ENCODE data around the gene PRM2.

Gene PRM2

DNA sequence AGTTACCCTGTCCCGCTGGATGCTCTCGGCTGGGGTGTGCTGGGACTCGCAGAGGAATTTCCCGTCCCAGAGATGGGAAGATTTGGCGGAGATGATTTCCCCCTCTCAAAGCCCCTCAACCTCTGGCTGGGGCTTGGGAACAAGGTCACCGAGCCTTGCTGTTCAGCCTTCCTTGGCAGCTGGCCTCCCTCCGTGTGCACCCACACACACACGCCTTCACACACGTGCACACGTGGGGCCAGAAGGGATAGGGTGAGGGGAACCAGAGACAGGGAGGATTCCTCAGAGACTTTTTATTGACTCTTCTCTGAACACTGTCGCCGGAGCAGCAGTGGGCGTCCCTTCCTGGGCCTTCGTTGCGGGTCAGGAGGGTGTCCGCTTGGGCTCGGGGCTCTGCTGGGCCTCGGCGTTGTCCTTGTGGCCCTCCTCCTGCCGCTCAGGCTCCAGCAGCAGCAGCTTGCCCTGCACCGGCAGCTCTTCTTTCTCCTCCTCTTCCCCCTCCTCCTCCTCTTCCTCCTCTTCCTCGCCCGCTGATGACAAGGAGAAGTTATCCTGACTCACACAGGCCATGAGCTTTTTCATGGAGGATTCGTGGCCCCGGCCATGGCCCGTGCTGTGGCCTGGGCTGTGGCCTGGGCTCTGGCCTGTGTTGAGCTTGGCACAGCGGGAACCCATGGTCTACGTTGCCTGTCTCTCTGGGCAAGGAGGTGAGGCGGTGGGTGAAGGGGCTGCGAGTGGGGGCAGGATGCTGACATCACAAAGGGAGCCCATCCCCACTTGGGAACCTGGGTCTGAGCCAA is 3.2 kb downstream of the PRM2 start, which contains the start of gene PRM3:
PRM3 (minus strand) TSS at position 709 of the 800 bp plus-strand sequence; CDS start at position 675, 34 bp downstream.
- no peaks in the 10 kb centered on the region for H4K20me1 ChIP-seq

DNA sequence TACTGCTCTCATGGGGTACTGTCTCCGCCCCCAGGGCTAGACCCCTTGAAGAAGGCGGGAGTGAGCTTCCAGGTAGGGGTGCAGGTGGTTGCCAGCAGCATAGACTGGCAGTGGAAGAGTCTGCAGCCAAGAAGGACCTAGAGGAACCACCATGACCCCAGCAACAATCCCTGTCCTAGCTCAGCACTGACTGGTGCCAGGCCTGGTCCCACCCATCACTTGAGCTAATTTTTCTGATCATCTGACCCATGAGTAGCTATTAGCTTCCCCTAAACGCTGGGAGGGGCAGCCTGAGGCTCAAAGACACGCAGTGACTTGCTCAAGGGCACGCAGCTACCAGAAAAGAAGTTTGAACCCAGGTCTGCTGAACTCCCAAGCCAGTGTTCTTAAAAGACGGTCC is 3.8 kb downstream of the PRM2 start:
- Histone ChIP-seq H3K4me2 (no peak overlapping the region), H3K27ac (no peak overlapping the region), H3K9ac (no peak overlapping the region), H3K4me3 (no peak overlapping the region), H3K27me3 (no peaks in the 10 kb centered on the region), H3K4me1 (no peaks in the 10 kb centered on the region), H4K20me1 (no peaks in the 10 kb centered on the region), H3K9me3 (replicated peaks in 1 of 11) (no peaks in the 10 kb centered on the region), H3K36me3 (no peaks in the 10 kb centered on the region)
- TF ChIP-seq Cebpa-rat (IDR thresholded peaks at IDR 0.05), result no peak

More for the DNA sequence above, 3.2 kb downstream of the PRM2 start, which contains the start of gene PRM3:
- Histone ChIP-seq H3K4me2 (no peak within 1 kb of the TSS), H3K27ac (no peak within 1 kb of the TSS), H3K27me3 (no peaks in the 10 kb centered on the region), H3K4me1 (no peaks in the 10 kb centered on the region), H3K9me3 (replicated peaks in 1 of 11) (no peaks in the 10 kb centered on the region), H3K4me3 (no peak within 1 kb of the TSS), H3K9ac (no peak within 1 kb of the TSS), H3K36me3 (no peaks in the 10 kb centered on the region)
- TF ChIP-seq Cebpa-rat (IDR thresholded peaks at IDR 0.05), result no peak

DNA sequence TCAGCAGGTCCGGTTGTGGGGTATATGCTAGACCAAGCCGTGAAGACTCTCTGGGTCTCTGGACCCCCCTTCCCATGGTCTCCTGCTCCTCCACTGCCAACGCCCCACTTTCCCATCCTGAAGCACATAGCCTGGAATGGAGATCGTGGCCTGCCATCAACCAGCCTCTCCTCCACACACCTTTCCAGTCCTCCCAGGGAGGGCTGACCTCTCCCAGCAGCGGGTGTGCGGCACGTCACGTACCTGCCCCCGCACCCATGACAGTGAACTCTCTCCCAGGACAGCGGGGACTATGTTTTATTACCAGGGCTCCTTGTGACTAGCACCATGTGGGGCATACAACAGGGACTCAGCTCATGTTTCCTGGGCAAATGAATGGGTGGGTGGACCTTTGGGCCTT is 4.7 kb downstream of the PRM2 start:
- H3K4me2 ChIP-seq, result no peak overlapping the region

DNA sequence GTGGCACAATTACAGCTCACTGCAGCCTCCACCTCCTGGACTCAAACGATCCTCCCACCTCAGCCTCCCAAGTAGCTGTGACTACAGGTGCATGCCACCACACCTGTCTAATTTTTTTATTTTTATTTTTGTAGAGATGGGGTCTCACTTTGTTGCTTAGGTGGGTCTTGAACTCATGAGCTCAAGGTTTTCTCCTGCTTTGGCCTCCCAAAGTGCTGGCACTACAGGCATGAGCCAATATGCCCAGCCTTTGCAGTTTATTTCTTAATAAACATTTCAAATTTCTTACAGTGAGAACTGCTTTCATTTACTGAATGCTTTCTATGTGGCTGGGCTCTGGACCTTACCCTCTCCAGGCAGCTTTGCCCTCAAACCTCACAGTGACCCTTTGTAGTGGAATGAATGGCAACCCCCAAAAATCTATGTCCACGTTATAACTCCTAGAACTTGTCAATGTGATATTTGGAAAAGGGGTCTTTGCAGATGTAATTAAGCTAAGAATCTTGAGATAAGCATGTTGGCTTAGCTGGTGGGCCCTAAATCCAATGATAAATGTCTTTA is 5.6 kb downstream of the PRM2 start:
- H3K4me3 ChIP-seq, result no peak overlapping the region
- H3K4me1 ChIP-seq, result peaks cover 0 to 7% (median 2%) of the 10 kb centered on the region in 10 experiments; a peak in 6 of 20 replicates
- H3K4me2 ChIP-seq, result no peak overlapping the region
- H3K27ac ChIP-seq, result no peak overlapping the region
- no peaks in the 10 kb centered on the region for H3K27me3 ChIP-seq
- no peaks in the 10 kb centered on the region for H3K36me3 ChIP-seq
- no peak overlapping the region for H3K9ac ChIP-seq
- H4K20me1 ChIP-seq, result no peaks in the 10 kb centered on the region
- no peaks in the 10 kb centered on the region for H3K9me3 ChIP-seq (replicated peaks in 1 of 11)
- TF ChIP-seq Cebpa-rat (IDR thresholded peaks at IDR 0.05), result no peak

More for the DNA sequence above, 4.7 kb downstream of the PRM2 start:
- H3K9me3 ChIP-seq (replicated peaks in 1 of 11), result no peaks in the 10 kb centered on the region
- no peak overlapping the region for H3K4me3 ChIP-seq
- H3K36me3 ChIP-seq, result no peaks in the 10 kb centered on the region
- H3K4me1 ChIP-seq, result peaks cover 0 to 6% (median 0%) of the 10 kb centered on the region in 10 experiments; a peak in 5 of 20 replicates
- H3K27me3 ChIP-seq, result no peaks in the 10 kb centered on the region
- no peaks in the 10 kb centered on the region for H4K20me1 ChIP-seq
- no peak overlapping the region for H3K9ac ChIP-seq
- no peak for TF ChIP-seq Cebpa-rat (IDR thresholded peaks at IDR 0.05)
- H3K27ac ChIP-seq, result no peak overlapping the region

DNA sequence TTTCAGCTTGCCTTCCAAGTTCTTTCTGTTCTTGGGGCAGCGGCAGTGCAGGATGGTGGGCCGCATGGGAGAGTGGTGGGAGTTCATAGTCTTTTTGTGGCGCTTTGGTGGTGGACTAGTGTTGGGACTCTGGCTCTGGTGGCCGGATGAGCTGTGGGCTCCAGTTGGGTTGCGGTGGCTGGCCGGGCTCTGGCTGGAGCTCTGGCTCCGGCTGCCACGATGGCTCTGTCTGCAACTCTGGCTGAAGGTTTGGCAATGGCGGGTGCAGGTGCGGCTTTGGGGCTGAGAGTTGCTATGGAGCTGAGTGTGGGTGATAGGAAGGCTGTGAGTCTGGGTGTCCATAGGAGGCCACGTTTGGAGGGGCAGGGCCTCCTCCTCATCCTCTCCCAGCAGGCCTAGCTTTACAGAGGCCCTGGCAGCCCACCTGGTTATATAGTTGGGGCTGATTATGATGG is 7.3 kb downstream of the PRM2 start, which contains the start of gene TNP2:
TNP2 (minus strand) TSS at position 405 of the 455 bp plus-strand sequence; CDS start at position 342, 63 bp downstream.
- Histone ChIP-seq H3K9ac (no peak within 1 kb of the TSS), H3K27me3 (no peaks in the 10 kb centered on the region), H3K4me2 (no peak within 1 kb of the TSS), H3K4me3 (no peak within 1 kb of the TSS), H3K9me3 (replicated peaks in 1 of 11) (no peaks in the 10 kb centered on the region), H3K4me1 (peaks cover 5 to 20% (median 14%) of the 10 kb centered on the region in 10 experiments), H3K36me3 (no peaks in the 10 kb centered on the region), H4K20me1 (no peaks in the 10 kb centered on the region), H3K27ac (no peak within 1 kb of the TSS)
- TF ChIP-seq Cebpa-rat (IDR thresholded peaks at IDR 0.05), result no peak

DNA sequence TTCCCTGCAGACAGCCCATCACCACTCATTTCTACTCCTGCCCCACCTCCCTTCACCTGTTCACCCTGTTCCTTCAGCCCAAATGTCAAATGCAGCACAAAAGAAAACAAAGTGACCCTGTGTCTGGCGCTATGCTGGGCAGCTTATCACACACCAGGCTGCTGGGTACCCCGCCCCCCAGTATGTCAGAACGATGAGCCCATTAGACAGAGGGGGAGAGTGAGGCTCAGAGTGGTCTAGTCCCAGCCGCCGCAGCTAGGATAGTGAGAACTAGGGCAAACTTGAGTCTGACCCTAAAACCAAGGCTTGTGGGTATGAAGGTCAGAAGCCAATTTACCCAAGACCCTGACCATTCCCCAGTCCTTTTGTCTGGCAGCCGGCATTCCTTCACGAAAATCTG is 11.2 kb downstream of the PRM2 start:
- no peak overlapping the region for H3K27ac ChIP-seq

DNA sequence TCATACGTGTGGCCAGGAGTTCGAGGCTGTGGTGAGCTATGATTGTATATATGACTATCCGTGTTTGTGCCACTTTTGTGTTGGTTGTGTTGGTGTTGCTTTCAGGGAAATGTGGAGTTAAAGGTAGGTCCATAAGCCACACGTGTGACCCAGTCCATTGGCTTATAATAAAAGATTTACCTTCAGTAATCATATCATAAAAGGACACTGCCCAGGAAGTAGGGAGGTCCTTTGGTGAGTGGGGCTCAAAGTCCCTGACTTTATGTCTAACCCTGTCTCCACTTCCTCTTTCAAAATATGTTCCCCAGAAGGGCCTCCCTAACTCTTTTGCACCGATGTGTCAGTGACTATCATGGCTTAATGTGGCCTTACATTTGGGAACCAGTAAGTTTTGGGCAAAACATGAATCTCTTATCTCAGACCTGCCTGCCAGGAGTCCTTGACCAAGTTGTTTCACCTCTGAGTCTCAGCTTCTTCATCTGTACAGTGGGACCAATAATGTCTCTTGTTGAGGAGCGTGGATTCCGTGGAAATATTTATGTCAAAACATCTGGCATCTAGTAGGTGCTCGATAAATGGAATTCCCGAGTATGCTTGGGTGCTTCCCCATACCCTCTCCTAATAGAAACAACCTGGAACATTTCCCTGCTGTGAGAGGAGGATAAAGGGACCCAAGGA is 12.0 kb downstream of the PRM2 start:
- Histone ChIP-seq H3K4me1 (peaks cover 18 to 31% (median 27%) of the 10 kb centered on the region in 10 experiments), H3K4me2 (peak overlapping the region; percentile 24 to 64 (median 57)), H3K36me3 (no peaks in the 10 kb centered on the region)

More for the DNA sequence above, 11.2 kb downstream of the PRM2 start:
- H4K20me1 ChIP-seq, result no peaks in the 10 kb centered on the region
- no peaks in the 10 kb centered on the region for H3K9me3 ChIP-seq (replicated peaks in 1 of 11)
- no peaks in the 10 kb centered on the region for H3K27me3 ChIP-seq
- H3K9ac ChIP-seq, result no peak overlapping the region
- H3K4me1 ChIP-seq, result peaks cover 16 to 28% (median 24%) of the 10 kb centered on the region in 10 experiments
- H3K4me3 ChIP-seq, result no peak overlapping the region
- TF ChIP-seq Cebpa-rat (IDR thresholded peaks at IDR 0.05), result no peak
- no peaks in the 10 kb centered on the region for H3K36me3 ChIP-seq
- peak overlapping the region in 1 of 11 experiments; percentile 37; a peak in 1 of 22 replicates for H3K4me2 ChIP-seq

DNA sequence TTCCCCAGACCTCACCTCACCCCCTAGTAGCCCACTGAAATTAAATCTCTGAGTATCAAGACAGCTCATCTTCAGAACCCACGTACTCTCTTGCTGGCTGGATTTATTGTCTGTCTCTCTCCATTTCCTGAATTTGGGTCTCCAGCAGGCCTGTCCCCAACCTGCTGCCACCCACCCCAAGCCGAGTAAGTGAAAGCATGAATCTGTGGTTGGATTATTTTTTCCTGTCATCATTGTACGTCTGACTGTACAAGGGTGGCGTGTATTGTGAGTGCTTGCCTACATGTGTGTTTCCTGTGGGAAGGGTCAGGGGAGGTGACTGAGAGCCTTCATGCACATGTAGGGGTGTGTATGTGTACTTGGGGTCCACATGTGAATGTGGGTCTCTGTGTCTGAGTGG is 12.5 kb downstream of the PRM2 start:
- Histone ChIP-seq H3K4me3 (no peak overlapping the region), H3K36me3 (no peaks in the 10 kb centered on the region), H3K4me1 (peaks cover 24 to 36% (median 33%) of the 10 kb centered on the region in 10 experiments), H4K20me1 (no peaks in the 10 kb centered on the region), H3K27ac (peak overlapping the region in 4 of 11 experiments; percentile 19 to 49 (median 37); a peak in 4 of 22 replicates), H3K9ac (peak overlapping the region in 2 of 11 experiments; percentile 21 to 37; a peak in 2 of 22 replicates), H3K4me2 (peak overlapping the region; percentile 24 to 64 (median 57)), H3K9me3 (replicated peaks in 1 of 11) (no peaks in the 10 kb centered on the region), H3K27me3 (no peaks in the 10 kb centered on the region)
- TF ChIP-seq Cebpa-rat (IDR thresholded peaks at IDR 0.05), result no peak

More for the DNA sequence above, 12.0 kb downstream of the PRM2 start:
- H3K9ac ChIP-seq, result peak overlapping the region in 1 of 11 experiments; percentile 37; a peak in 1 of 22 replicates
- no peaks in the 10 kb centered on the region for H4K20me1 ChIP-seq
- TF ChIP-seq Cebpa-rat (IDR thresholded peaks at IDR 0.05), result no peak
- H3K4me3 ChIP-seq, result no peak overlapping the region
- H3K9me3 ChIP-seq (replicated peaks in 1 of 11), result no peaks in the 10 kb centered on the region
- H3K27me3 ChIP-seq, result no peaks in the 10 kb centered on the region
- H3K27ac ChIP-seq, result peak overlapping the region in 4 of 11 experiments; percentile 19 to 49 (median 37); a peak in 2 of 22 replicates

DNA sequence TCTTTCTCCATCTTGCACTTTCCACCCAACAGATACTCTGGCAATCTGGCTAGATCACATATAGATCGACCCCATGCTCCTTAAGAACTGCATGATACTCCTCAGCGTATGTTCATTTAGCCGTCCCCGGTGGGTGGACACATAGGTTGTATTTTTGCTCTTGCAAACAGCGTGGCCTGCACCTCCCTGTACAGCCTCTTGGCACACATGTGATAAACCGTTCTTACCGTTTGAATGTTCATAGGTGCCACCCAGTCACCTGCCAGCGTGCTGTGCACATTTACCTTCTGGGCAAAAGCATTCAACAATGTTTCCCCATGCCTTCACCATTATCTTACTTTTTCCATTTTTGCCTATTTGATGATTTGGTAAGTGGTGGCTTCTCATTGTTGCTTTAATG is 13.4 kb downstream of the PRM2 start:
- Histone ChIP-seq H3K36me3 (no peaks in the 10 kb centered on the region), H3K4me3 (no peak overlapping the region), H3K27ac (no peak overlapping the region), H3K9ac (no peak overlapping the region), H3K4me1 (peaks cover 32 to 44% (median 40%) of the 10 kb centered on the region in 10 experiments), H4K20me1 (no peaks in the 10 kb centered on the region), H3K9me3 (replicated peaks in 1 of 11) (no peaks in the 10 kb centered on the region), H3K4me2 (peak overlapping the region in 4 of 11 experiments; percentile 58 to 64 (median 62); a peak in 7 of 22 replicates), H3K27me3 (no peaks in the 10 kb centered on the region)
- TF ChIP-seq Cebpa-rat (IDR thresholded peaks at IDR 0.05), result no peak
